CD4-positive, alpha-beta T cell treated with Interleukin-6 for 4 hours (primary cell): ENCODE data around the gene PHF2.

ENCODE experiments used
- DNase-seq: peaks from one replicate; pipeline ENCODE4 v3.0.0-alpha.2; 2020; ENCODE audit warnings: mixed read lengths

The PHF2 gene

DNA sequence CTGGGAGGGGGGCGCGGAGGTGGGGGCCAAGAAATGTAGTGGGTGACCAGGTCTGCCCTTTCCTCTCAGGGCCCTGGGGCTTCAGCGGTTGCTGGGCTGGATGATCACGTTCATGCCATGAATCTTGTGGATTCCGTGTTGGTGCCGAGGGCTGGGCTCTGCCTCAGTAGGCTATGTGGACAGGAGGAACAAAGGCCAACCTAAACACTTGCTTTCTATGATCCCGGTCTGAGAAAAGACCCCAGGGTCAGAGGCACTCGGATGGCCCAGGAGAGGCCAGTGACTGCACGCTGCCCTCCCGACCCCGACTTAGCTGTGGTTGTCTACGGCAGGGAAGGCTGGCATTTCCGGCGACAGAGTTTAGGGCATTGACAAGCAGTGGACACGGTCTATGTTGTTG is 26.6 kb downstream of the PHF2 start:
- no peak for DNase-seq

DNA sequence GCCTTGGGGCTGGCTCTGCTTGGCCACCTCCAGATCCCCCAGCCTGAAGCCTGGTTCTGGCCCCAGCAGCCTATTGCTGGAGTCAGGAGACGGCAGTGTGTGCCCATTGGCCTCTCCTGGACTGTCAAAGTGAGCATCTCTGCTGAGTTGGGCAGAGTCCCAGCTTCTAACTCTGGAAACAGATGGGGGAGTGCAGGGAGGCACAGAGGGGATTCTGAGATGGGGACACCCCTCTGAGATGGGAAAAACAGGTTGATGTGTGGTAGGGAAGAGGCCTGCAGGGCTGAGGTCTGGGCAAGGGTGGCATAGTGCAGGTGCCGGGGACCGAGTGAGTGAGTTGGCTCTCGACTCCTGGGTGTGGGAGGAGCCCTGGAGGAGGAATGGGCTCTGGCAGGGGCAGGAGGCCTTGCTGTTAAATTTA is 27.5 kb downstream of the PHF2 start:
- no peak for DNase-seq

DNA sequence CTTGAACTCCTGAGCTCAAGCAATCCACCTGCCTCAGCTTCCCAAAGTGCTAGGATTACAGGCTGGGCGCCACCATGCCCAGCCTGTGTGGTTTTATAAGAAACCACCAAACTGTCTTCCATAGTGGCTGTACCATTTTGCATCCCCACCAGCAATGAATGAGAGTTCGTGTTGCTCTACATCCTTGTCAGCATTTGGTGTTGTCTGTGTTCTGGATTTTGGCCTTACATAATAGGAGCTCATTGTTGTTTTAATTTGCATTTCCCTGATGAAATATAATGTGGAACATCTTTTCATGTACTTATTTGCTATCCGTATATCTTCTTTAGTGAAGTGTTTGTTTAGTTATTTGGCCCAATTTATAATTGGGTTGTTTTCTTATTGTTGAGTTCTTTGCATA is 29.8 kb downstream of the PHF2 start:
- DNase-seq = no peak

DNA sequence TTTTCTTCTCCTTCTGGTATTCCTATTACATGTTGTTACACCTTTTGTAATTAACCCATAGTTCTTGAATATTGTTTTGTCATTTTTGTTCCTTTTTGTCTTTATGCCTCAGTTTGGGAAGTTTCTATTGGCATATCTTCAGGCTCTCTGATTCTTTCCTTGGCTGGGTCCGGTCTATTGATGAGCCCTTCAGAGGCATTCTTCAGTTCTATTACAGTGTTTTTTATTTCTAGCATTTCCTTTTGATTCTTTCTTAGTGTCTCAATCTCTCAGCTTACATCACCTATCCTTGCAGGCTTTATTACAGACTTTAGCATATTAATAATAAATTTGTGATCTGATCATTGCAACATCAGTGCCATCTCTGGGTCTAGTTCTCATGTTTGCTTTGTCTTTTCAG is 33.8 kb downstream of the PHF2 start:
- no peak for DNase-seq

DNA sequence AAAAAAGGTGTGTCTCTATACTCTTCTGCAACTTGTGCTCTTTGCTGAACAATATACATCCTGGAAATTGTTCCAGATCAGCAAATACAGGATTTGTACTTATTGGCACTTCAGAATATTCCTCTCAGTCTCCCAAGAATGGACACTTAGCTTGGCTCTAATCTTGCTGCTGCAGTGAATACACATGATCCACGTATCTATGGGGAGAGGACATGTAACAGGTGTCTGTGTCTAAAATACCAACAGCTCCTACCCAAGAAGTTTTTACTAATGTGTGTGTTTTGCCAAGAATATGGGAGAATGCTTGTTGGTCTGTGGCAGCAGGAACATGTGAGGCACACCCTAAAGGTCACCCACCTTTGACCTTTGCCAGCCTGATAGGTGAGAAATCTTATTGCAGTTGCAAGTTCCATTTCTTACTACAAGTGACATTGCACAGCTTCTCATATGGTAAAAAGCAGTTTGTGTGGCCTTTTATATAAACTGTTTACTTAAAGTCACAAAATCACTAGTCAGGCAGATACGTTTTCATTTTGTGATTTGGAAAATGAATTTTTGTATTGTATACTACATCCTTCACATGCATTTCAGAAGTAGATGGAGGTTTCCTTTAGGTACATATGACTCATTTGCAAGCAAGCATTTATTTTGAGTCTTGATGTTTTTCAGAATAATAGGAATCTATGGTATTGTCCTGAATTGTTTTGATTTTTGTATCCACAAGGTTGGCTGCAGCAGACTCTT is 35.8 kb downstream of the PHF2 start:
- DNase-seq = no peak

DNA sequence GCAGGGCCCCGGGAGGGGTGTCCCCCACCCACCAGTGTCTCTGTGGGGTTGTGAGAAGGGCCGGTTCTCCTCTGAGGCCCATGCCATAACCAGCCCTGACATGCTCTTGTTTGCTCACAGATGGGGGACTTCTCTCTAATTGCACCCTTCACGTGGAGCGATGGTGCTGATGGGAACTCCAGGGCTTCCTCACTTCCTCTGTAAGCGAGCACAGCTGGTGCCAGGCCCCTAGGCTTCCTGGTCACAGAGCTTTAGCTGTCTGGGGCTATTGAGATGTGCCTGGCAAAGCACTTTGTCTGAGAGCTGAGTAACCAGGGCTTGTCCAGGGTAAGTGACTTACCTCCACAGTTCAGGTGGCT is 36.4 kb downstream of the PHF2 start:
- no peak for DNase-seq

DNA sequence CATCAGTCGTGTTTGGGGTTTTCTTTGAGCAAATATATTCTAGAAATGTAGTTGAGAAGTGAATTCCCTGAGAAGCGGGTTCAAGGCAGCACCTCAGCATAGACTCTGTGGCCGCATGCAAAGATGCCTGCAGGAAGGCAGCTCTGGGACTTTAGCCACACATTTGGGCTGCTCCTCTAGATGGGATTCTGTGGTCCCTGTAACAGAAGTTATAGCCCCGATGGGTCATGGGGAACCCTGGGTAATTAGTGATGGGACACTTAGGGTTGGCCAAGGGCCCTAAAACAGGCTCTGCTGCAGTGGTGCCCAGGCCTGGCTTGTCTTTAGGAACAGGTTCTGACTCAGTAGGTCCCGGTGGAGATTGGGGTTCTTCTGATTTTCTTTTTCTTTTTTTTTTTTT is 36.8 kb downstream of the PHF2 start:
- DNase-seq = no peak

DNA sequence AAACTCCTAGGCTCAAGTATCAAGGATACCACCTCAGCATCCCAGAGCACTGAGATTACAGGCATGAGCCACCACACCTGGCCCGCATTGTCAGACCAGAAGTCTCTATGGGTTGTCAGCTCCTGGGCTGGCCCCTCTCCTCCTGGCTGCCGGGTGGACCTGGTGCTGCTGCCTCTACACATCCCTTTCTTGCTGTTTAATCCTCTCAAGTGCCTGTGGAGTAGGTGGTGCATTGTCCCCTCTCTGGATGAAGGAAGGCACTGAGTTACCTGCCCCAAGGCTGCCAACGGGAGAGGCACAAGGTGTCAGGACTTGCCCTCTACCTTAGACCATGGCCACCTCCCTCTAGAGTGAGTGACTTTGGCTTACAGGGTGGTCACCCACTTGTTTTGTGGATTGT is 37.4 kb downstream of the PHF2 start:
- no peak for DNase-seq

DNA sequence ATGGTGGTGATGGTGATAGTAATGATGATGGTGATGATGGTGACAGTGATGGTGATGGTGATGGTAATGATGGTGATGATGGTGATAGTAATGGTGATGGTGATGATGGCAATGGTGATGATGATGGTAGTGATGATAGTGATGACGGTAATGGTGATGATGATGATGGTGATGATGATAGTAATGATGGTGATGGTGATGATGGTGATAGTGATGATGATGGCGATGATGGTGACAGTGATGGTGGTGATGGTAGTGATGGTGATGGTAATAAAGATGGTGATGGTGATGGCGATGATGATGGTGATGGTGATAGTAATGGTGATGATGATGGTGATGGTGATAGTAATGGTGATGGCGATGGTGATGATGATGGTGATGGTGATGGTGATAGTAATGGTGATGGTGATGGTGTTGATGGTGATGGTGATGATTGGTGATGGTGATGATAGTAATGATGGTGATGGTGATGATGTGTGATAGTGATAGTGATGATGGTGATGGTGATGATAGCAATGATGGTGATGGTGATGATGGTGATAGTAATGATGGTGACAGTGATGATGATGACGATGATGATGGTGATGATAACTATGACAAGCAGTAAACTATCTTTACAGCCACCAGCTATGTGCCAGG is 38.6 kb downstream of the PHF2 start:
- no peak for DNase-seq

DNA sequence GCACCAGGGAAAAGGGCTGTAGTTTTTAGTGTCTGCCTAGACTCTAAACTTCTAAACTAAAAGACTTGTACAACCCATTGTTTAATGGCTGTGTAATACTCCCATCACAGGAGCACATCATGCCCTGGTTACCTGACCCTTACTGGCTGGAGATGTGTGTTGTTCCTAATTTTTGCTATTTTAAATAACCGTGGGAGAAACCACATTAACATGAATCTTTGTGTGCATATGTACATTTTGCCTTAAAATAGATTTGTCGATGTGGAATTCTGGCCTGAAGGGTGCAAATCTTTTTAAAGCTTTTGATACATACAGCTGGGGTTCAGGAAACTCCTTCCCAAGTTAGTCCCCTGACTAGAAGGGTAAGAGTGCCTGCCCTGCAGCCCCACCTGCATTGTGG is 39.7 kb downstream of the PHF2 start:
- no peak for DNase-seq

DNA sequence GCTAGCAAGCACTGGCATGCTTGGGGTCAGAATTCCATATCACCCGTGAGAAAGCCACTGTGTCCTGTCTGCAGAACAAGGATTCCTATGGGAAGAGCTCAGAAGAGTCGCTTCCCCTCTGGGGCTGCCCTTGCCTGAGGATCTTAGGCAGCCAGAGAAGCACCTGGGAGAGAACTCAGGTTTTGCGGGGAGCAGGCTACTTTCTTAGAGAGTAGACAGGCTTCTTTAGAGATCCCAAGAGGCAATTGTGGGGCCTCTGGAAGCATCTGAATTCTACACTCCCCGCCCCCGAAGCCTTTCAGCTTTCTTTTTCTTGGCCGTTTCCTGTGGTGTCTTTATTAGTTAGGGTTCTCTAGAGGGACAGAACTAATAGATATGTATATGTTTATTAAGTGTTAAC is 40.9 kb downstream of the PHF2 start:
- DNase-seq = no peak

DNA sequence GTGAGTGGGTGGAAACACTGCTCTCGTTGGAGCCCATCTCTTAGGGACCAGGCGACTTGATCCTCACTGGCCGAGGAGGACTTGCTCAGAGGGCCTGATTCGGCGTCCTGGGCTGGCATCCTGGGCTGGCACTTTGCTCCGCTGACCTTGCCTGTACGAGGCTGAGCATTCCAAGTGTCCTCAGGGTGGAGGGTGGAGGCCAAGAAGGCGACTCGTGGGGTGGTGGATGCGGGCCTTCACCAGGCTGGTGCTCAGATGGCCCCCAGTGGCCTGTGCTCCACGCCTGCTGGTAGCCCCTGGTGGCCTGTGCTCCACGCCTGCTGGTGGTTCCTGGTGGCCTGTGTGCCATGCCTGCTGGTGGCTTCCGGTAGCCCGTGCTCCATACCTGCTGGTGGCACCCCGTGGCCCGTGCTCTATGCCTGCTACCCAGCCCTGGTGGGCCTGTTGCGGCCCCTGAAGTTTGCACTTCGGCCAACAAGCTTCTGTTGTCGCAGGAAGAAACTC is 42.9 kb downstream of the PHF2 start:
- DNase-seq = no peak

DNA sequence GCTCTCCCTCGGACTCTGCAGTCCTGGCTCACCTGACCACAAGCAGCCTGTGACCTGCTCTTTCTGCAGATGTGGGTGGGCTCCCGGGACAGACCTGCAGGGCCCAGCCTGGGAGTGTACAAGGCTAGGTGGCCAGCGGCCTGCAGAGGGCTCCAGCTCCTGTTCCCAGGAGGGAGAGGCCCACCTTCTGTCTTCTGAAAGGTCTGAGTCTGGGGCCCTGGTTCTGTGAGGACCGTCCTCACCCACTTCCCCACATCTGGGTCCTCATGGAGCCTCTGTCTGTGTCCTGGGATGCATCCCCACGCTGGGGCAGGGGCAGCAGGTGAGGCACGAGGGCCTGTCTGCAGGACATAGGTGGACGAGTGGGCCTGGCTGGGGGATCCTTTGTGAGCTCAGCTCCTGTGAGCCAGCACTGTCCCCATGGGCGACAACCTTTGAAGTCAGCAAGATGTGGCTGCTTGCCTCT is 43.7 kb downstream of the PHF2 start:
- DNase-seq = no peak

DNA sequence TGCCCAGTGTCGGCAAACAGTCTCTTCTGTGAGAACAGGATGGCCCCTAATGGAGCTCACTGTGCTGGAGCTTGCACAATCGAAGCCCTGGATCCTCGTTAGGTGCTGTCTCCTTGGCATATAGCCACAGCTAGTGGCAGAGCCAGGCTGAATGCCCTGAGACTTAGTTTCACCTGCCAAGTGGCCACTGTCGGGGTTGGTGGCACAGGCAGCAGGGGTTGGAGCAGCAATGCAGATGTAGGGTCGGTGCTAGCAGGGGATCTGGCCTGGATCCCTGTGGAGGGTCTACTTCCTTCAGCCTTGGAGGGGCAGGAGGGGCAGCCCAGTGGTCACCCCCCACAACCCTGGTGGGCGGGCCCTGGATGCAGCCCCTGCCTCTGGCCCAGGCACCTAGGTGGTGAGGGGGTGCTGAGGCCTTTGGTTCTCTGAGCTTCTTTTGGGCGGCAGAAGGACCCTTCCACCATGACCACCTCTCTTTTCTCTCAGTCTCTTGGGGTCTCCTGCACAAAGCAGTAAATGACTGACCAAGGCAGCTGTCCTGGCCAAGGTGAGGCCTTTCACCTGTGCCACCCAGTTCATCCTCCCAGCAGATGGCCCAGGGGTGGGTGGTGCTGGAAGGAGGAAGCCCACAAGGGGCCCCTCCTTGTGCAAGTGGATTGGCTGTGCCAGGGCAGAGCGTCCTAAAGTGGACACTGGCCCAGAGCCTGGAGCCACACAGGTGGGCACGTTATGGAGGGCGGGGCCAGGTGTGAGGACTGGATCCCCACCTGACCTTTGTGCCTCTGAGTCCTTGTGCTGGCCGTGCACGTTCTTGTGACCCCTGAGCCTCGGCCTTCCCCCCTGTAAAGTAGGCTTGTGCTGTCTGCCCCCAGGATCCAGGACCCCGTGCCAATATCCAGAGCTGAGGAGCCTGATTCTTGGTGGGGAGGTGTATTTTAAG is 44.8 kb downstream of the PHF2 start:
- DNase-seq = no peak

DNA sequence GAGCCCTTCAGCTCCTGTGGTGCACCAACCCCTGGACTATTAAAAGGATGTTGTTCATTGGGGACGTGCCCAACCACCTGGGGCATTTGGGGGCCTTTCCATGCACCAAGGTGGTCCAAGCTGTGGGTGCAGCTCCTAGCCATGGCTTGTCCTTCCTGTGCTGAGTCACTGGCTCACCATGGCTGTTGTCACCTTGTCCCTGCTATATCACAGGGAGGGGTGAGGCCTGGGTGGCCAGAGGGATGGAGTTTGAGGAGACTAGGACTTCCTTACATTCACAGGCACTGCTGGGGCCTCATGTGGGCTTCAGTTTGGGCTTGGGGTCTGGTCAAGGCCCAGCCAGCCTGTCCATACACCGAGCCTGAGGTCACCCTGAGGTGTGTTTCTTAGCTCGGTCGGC is 45.5 kb downstream of the PHF2 start:
- no peak for DNase-seq

DNA sequence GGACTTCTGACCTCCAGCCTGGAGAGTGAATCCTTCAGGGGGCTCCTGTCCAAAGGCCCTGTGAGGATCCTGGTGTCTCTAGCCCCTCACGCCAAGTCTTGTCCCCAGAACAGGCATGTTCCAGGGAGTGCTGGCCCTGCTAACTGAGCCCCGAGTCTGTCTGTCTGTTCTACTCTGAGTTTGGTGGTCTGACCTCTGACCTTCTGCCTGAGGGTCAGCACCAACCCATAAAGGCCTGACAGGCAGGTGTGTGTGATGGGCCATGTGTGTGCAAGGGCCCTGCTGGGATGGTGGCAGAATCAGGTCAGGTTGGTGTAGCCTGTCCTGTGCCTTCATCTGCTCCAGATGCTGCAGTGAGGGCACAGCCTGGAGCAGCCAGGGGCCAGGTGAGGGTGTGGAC is 46.3 kb downstream of the PHF2 start:
- no peak for DNase-seq

DNA sequence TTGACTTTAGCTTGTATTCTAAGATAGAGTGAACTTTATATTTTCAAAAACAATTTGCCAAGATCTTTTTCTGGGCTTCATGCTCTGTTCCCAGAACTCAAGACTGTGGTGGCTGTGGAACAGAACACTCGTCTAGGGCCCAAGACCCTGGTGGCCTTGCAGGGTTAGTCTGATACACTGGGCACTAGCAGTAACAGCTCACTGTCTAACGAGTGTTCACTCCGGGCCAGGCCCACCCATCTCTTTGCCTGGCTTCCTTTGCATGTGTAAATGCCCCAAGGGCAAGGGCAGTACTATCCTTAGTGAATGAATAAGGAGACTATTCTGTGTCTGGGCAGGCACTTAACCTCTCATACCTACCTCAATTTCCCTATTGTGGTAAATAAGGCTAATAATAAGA is 47.4 kb downstream of the PHF2 start:
- DNase-seq = no peak

DNA sequence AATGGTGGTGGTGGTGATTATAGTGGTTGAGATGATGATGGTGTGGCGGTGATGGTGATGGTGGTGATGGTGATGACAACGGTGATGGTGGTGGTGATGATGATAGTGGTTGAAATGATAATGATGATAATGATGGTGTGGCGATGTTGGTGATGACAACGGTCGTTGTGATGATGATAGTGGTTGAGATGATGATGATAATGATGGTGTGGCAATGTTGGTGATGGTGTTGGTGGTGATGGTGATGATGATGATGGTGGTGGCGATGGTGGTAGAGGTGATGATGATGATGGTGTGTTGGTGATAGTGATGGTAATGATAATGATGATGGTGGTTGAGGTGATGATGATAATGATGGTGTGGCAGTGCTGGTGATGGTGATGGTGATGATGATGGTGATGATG is 48.0 kb downstream of the PHF2 start:
- DNase-seq = no peak

DNA sequence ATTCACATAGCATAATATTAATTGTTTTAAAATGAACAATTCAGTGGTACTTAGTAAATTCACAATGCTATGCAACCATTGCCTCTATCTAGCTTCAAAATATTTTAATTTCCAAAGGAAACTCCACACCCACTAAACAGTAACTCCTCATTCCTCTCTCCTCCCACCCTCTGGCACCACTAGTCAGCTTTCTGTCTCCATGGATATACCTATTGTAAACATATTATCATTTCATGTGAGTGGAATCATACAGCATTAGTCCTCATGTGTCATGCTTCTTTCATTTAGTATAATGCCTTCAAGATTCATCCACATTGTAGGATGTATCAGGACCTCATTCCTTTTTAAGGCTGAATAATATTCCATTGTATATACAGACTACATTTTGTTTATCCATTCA is 48.6 kb downstream of the PHF2 start:
- no peak for DNase-seq

DNA sequence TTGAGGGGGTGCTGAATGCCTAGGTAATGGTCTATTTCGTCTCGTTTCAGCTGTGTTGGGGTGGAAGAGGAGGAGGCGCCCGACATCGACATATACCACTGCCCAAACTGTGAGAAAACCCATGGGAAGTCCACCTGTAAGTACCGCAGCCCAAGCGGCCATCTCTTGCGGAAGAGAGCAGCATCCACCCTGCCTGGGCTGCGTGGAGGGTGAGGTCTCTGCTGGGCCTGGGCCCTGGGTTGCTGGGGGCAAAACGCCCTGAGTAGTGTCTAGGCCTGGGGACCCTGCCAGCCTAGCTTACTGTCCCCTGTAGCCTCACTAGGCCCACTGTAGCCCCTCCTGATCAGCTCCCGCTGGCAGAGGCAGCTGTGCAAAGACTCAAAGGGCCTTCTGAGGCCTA is 53.5 kb downstream of the PHF2 start:
- DNase-seq = no peak

DNA sequence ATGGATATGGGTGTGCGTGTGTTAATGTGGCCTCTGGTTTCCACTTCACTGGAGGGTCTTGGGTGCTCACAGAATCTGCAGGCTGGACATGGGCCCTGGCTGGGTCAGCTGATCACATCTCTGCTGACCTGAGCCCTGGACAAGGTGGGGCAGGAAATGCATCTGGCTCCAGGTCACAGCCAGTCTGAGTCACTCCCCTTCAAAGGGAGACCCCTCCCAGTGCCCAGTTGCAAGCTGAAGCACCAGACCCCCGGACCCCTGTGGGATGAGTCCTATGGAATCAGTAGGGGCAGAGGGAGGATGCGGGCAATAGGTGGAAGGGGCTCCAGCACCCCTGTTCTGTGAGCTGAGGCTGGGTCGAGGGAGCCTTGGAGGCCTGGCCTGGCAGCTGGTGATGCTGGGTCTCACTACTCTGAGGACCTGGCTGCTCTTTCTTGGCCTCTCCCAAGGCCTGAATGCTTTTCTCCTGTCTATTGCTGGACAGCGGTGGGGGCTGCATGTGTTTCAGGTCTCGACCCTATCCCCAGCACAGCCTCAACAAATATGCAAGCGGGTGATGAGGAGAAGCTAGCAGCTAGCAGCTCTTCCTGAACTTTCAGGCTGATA is 54.5 kb downstream of the PHF2 start:
- DNase-seq = no peak

DNA sequence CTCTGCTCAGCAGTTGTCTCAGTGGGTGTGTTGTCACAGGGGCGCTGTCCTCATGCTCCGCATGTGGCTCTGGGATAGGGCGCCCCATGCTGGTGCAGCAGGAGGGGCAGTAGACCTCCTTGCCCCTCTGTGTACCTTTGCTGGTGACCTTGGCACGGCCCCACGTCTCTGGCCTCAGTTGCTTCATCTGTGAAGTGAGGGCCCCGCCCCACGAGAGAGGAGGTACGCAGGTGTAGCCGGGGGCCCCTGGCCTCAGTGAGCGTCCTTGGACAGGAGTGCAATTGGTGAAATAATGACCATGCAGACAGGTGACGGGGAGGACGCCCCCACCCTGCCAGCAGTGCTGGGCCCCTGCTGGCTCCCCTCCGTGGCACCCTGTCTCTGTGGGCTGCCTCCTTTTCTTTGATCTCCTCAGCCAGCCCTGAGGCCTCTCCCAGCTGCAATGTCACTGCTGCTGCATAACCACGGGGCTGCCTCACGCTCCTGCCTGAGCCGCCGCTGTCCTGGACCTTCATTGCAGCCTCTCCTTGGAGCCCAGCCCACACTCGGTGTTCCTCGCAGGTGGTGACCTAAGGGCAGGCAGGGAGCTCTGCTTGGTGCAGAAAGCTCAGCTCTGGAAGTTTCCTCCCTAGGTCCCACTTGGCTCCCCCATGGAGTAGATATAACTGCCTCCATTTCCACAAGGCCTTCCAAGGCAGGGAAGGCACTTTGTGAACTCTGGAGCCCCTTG is 57.3 kb downstream of the PHF2 start:
- DNase-seq = no peak
